H9 (cell line): ENCODE data around the gene THBS2. TPM values are rescaled to one million over a fixed set of nuclear protein-coding genes. Genes with fewer than 3 reads are reported as not detected.

Experiments
- DNase-seq: peaks from one replicate; pipeline ENCODE4 v3.0.0-alpha.2; 2017
- H2AFZ ChIP-seq: one replicate; pipeline ENCODE4 v1.6.1; 2013; ENCODE audit warnings: mild to moderate bottlenecking, low read length, control low read depth, moderate library complexity
- H2AK5ac ChIP-seq: 2 replicates; pipeline ENCODE4 v1.6.1; 2013; ENCODE audit warnings: low read length, control low read depth, mixed read lengths; ENCODE audit not compliant: insufficient read length
- H2BK120ac ChIP-seq: one replicate; pipeline ENCODE4 v1.6.1; 2013; ENCODE audit warnings: low read depth, mild to moderate bottlenecking, low read length, control low read depth, inconsistent platforms; ENCODE audit not compliant: poor library complexity, severe bottlenecking
- H2BK12ac ChIP-seq: 2 replicates; pipeline ENCODE4 v1.6.1; 2013; ENCODE audit warnings: low read length, control low read depth, mixed read lengths, low read depth; ENCODE audit not compliant: insufficient read length
- H2BK15ac ChIP-seq: 2 replicates; pipeline ENCODE4 v1.6.1; 2013; ENCODE audit warnings: low read depth, low read length, control low read depth
- H2BK20ac ChIP-seq: one replicate; pipeline ENCODE4 v1.6.1; 2013; ENCODE audit warnings: low read depth, mild to moderate bottlenecking, low read length, control low read depth, inconsistent platforms; ENCODE audit not compliant: poor library complexity, severe bottlenecking
- H2BK5ac ChIP-seq: 2 replicates; pipeline ENCODE4 v1.6.1; 2013; ENCODE audit warnings: low read length, control low read depth, mixed read lengths; ENCODE audit not compliant: insufficient read length
- H3K14ac ChIP-seq: 2 replicates; pipeline ENCODE4 v1.6.1; 2013; ENCODE audit warnings: low read length, control low read depth; ENCODE audit not compliant: insufficient read depth
- H3K18ac ChIP-seq: 2 replicates; pipeline ENCODE4 v1.6.1; 2013; ENCODE audit warnings: low read depth, mild to moderate bottlenecking, mixed read lengths, low read length, control low read depth; ENCODE audit not compliant: insufficient read length
- H3K23ac ChIP-seq: 2 replicates; pipeline ENCODE4 v1.6.1; 2013; ENCODE audit warnings: low read length, control low read depth, mixed read lengths, low read depth; ENCODE audit not compliant: insufficient read length
- H3K23me2 ChIP-seq: 2 replicates; pipeline ENCODE4 v1.6.1; 2013; ENCODE audit warnings: low read depth, mild to moderate bottlenecking, mixed read lengths, low read length, control low read depth; ENCODE audit not compliant: insufficient read length, poor library complexity, severe bottlenecking
- H3K27ac ChIP-seq: 2 replicates; pipeline ENCODE4 v1.5.1; 2013; ENCODE audit warnings: low read length, control low read depth, mixed read lengths, low read depth; ENCODE audit not compliant: insufficient read length
- H3K27me3 ChIP-seq: 2 replicates; pipeline ENCODE4 v1.6.1; 2013; ENCODE audit warnings: low read length, control low read depth, inconsistent platforms; ENCODE audit not compliant: insufficient read depth
- H3K4ac ChIP-seq: 2 replicates; pipeline ENCODE4 v1.6.1; 2013; ENCODE audit warnings: low read depth, mild to moderate bottlenecking, control low read depth, inconsistent platforms, low read length, moderate library complexity
- H3K4me1 ChIP-seq: 2 replicates; pipeline ENCODE4 v1.6.1; 2013; ENCODE audit warnings: low read length, control low read depth, inconsistent platforms; ENCODE audit not compliant: insufficient read depth
- H3K4me2 ChIP-seq: 2 replicates; pipeline ENCODE4 v1.6.1; 2013; ENCODE audit warnings: low read length, control low read depth, mixed read lengths; ENCODE audit not compliant: insufficient read length, insufficient read depth
- H3K56ac ChIP-seq: 2 replicates; pipeline ENCODE4 v1.6.1; 2013; ENCODE audit warnings: low read depth, mild to moderate bottlenecking, mixed read lengths, low read length, control low read depth; ENCODE audit not compliant: insufficient read length
- H3K79me1 ChIP-seq: 2 replicates; pipeline ENCODE4 v1.6.1; 2013; ENCODE audit warnings: low read depth, mild to moderate bottlenecking, moderate library complexity, low read length, control low read depth, inconsistent platforms; ENCODE audit not compliant: insufficient read depth, poor library complexity, severe bottlenecking
- H3K79me2 ChIP-seq: 2 replicates; pipeline ENCODE4 v1.6.1; 2013; ENCODE audit warnings: low read length, control low read depth, inconsistent platforms; ENCODE audit not compliant: insufficient read depth
- H3K9ac ChIP-seq: 2 replicates; pipeline ENCODE4 v1.6.1; 2013; ENCODE audit warnings: low read length, control low read depth, mixed read lengths; ENCODE audit not compliant: insufficient read length; ENCODE audit errors: extremely low read depth
- H3K9me3 ChIP-seq: one replicate; pipeline ENCODE4 v1.6.1; 2013; ENCODE audit warnings: low read depth, low read length, inconsistent platforms; ENCODE audit not compliant: control insufficient read depth
- H3T11ph ChIP-seq: one replicate; pipeline ENCODE4 v1.6.1; 2013; ENCODE audit warnings: mild to moderate bottlenecking, low read length, control low read depth, inconsistent platforms
- H4K20me1 ChIP-seq: one replicate; pipeline ENCODE4 v1.6.1; 2013; ENCODE audit not compliant: control insufficient read depth, insufficient read length, insufficient read depth
- H4K5ac ChIP-seq: 2 replicates; pipeline ENCODE4 v1.6.1; 2013; ENCODE audit warnings: low read depth, mild to moderate bottlenecking, mixed read lengths, low read length, control low read depth; ENCODE audit not compliant: insufficient read length
- H4K8ac ChIP-seq: replicated peaks from 2 replicates; pipeline ENCODE4 v1.6.1; 2013; ENCODE audit warnings: low read length, control low read depth, mixed read lengths, low read depth; ENCODE audit not compliant: insufficient read length
- H4K91ac ChIP-seq: 2 replicates; pipeline ENCODE4 v1.6.1; 2013; ENCODE audit warnings: low read depth, mild to moderate bottlenecking, moderate library complexity, mixed read lengths, low read length, control low read depth; ENCODE audit not compliant: insufficient read length
- H3K27ac Mint-ChIP-seq, 3 experiments: 2 replicates in 2 of 3; 3 replicates in 1 of 3; pipeline ENCODE4 v1.8.0; 2020 to 2021; ENCODE audit warnings: mixed read lengths in 3 of 3, mild to moderate bottlenecking in 1 of 3, moderate library complexity in 1 of 3
- H3K27me3 Mint-ChIP-seq: 2 replicates; pipeline ENCODE4 v1.8.0; 2021; ENCODE audit warnings: low read depth, mild to moderate bottlenecking, moderate library complexity, mixed read lengths
- H3K36me3 Mint-ChIP-seq, 3 experiments: 2 replicates in 2 of 3; 3 replicates in 1 of 3; pipeline ENCODE4 v1.8.0; 2020 to 2021; ENCODE audit warnings: low read depth in 3 of 3, mixed read lengths in 3 of 3; ENCODE audit not compliant: insufficient read depth in 1 of 3
- H3K4me1 Mint-ChIP-seq, 2 experiments: 2 replicates each; pipeline ENCODE4 v1.8.0; 2020; ENCODE audit warnings: mixed read lengths in 2 of 2
- H3K4me3 Mint-ChIP-seq, 2 experiments: 2 replicates in 1 of 2; 3 replicates in 1 of 2; pipeline ENCODE4 v1.8.0; 2020 to 2021; ENCODE audit warnings: mild to moderate bottlenecking in 2 of 2, mixed read lengths in 2 of 2, moderate library complexity in 1 of 2
- H3K9me3 Mint-ChIP-seq, 2 experiments: 2 replicates in 1 of 2; 3 replicates in 1 of 2; pipeline ENCODE4 v1.8.0; 2020; ENCODE audit warnings: mild to moderate bottlenecking in 2 of 2, mixed read lengths in 2 of 2, moderate library complexity in 1 of 2
- CTCF ChIP-seq: fragments of 200-600 bp; sonication (generic); conservative IDR thresholded peaks from 3 replicates; pipeline ENCODE4 v1.8.0; 2021; ENCODE audit warnings: antibody characterized with exemption, mild to moderate bottlenecking
- WGBS: extraction: QIAGEN DNeasy Blood & Tissue Kit; methylation state at CpG from one replicate; pipeline ENCODE4 v1.1.7; 2013; ENCODE audit warnings: missing lambda C conversion rate, low lambda C conversion rate, mixed read lengths; ENCODE audit not compliant: insufficient read length; ENCODE audit errors: extremely low coverage; 5-methylcytosine and 5-hydroxymethylcytosine counted together
- total RNA-seq: library from RNA; stranded (reverse); gene quantifications from 2 replicates; pipeline ENCODE4 v1.2.1, GENCODE V29; 2021

Gene THBS2
- total RNA-seq, 1 experiment from 2014 or later: 14.7 TPM

- Mint-ChIP-seq H3K4me1 (no peaks in the 10 kb centered on the region), H3K27me3 (no peaks in the 10 kb centered on the region), H3K9me3 (peaks cover 4% of the 10 kb centered on the region in 2 experiments; a peak in 4 of 5 replicates), H3K4me3 (no peak overlapping the region), H3K27ac (no peak overlapping the region; a peak in 1 of 7 replicates), H3K36me3 (peaks cover 53 to 78% (median 55%) of the 10 kb centered on the region in 3 experiments)
- H2AK5ac ChIP-seq: no peak overlapping the region
- no peak overlapping the region for H3K4me2 ChIP-seq
- H2BK15ac ChIP-seq: no peak overlapping the region
- H2BK120ac ChIP-seq: no peak overlapping the region
- H3K56ac ChIP-seq: no peak overlapping the region
- H3K23ac ChIP-seq: no peak overlapping the region
- no peaks in the 10 kb centered on the region for H3K79me1 ChIP-seq
- no peak overlapping the region for H4K91ac ChIP-seq
- no peak overlapping the region for H3K9ac ChIP-seq
- H3K18ac ChIP-seq: no peak overlapping the region
- no peak overlapping the region for H2BK12ac ChIP-seq
- H3K27ac ChIP-seq: no peak overlapping the region
- no peak overlapping the region for H2BK20ac ChIP-seq
- H2BK5ac ChIP-seq: no peak overlapping the region
- H2AFZ ChIP-seq: no peak overlapping the region
- no peak overlapping the region for H3T11ph ChIP-seq
- no peak for TF ChIP-seq CTCF
- H4K20me1 ChIP-seq: no peaks in the 10 kb centered on the region
- no peaks in the 10 kb centered on the region for H3K79me2 ChIP-seq
- H3K4ac ChIP-seq: no peak overlapping the region
- no peaks in the 10 kb centered on the region for H3K4me1 ChIP-seq
- no peak overlapping the region for H3K14ac ChIP-seq
- H3K27me3 ChIP-seq: no peaks in the 10 kb centered on the region
- WGBS: no CpG with 5 or more reads among the region's 23 CpGs
- DNase-seq: no peak
- no peaks in the 10 kb centered on the region for H3K9me3 ChIP-seq
- no peak overlapping the region for H4K5ac ChIP-seq
- no peaks in the 10 kb centered on the region for H3K23me2 ChIP-seq
- no peak overlapping the region for H4K8ac ChIP-seq
Observed at GRCh38 chr6:169225131-169225576, 28.5 kb downstream of the THBS2 start.
